Hippocampal formation (tissue), 2 donors: ENCODE results near the gene SNRPD1.
"Not testable (repeated sequence)": the region's sequence is repeated elsewhere in the genome, so short reads cannot be mapped to it uniquely, and the experiment has no call there.

Experiments used
- DNase-seq, 2 donors: peaks; one replicate each; lab custom pipeline; 2025; lab: John Stamatoyannopoulos, UW

Gene SNRPD1

DNA sequence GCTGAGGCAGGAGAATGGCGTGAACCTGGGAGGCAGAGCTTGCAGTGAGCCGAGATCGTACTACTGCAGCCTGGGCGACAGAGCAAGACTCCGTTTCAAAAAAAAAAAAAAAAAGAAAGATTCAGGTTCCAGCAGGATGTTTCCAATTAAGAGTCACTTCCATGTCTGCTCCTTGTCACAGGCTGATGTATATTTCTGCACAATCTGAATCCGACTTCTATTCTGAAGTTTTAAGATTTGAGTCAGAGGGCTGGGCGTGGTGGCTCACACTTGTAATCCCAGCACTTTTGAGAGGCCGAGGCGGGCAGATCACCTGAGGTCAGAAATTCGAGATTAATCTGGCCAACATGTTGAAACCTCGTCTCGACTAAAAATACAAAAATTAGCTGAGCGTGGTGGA lies 24.7 kb downstream of the SNRPD1 start:
- no peak for DNase-seq

DNA sequence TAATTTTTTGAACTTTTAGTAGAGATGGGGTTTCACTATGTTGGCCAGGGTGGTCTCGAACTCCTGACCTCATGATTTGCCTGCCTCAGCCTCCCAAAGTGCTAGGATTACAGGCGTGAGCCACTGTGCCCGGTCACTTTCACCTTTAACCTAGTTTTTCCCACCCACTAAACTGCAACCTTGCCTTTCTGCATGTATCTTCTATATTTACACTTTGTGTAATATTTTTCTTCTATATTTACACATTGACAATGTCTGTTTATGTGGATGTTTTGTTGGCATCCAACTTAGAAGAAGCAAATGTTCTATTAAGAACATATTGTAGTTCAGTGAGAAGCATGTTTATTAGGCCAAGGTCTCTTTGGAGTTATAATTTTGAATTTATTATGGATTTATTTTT lies 26.7 kb downstream of the SNRPD1 start:
- no peak for DNase-seq

DNA sequence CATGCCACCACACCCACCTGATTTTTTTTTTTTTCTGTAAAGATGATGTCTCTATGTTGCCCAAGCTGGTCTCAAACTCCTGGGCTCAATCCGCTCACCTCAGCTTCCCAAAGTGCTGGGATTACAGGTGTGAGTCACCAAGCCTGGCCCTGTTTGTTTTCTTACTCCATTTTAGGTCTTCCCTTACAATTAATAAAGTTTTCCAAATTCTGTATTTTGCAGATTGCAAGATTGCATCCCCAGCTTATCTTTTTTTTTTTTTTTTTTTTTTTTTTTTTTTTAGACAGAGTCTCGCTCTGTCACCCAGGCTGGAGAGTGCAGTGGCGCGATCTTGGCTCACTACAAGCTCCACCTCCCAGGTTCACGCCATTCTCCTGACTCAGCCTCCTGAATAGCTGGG lies 28.3 kb downstream of the SNRPD1 start:
- not testable (repeated sequence) for DNase-seq

DNA sequence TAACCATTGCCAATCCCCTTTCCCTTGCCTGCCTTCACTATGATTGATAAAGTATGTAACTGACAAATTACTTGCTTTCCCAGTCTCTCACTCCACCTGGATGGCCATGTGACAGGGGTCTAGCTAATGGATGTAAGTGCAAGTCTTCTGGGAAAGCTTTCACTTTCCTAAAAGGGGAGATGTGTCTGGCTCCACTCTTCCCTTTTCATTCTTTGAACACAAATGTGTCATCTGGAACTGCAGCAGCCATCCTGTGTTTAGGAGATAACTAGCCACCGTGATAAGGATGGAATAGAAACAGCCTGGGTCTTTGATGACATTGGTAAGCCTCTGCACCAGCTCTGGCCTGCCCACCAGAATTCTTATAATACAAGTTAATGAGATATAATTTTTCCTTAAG lies 38.2 kb downstream of the SNRPD1 start:
- DNase-seq: no peak

DNA sequence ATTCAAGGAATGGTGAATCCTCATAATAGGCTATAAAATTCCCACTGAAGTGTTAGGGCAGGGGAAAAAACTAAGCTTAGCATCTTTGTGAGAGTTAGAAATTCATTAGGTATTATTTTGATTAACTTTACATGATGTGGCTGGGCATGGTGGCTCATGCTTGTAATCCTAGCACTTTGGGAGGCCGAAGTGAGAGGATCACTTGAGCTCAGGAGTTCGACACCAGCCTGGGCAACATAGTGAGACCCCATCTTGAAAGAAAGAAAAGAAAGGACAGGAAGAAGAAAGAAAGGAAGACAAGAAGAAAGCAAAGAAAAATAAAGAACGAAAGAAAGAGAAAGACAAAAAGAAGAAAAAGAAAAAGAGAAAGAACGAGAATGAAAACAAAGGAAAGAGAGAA lies 40.0 kb downstream of the SNRPD1 start:
- no peak for DNase-seq

DNA sequence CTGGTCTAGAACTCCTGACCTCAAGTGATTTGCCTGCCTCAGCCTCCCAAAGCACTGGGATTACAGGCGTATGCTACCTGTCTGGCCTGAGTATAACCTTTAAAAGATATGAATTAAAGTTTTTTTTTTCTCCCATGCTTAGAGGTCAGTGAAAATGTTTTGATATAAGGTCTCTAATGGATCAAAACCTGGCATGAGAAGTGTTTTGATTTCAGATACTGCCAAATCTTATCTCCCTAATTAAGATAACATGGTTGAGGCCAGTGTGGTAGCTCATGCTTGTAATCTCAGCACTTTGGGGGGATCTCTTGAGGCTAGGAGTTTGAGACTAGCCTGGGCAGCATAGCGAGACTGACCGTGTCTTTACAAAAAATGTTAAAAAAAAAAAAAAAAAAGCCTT lies 41.2 kb downstream of the SNRPD1 start:
- DNase-seq: no peak

DNA sequence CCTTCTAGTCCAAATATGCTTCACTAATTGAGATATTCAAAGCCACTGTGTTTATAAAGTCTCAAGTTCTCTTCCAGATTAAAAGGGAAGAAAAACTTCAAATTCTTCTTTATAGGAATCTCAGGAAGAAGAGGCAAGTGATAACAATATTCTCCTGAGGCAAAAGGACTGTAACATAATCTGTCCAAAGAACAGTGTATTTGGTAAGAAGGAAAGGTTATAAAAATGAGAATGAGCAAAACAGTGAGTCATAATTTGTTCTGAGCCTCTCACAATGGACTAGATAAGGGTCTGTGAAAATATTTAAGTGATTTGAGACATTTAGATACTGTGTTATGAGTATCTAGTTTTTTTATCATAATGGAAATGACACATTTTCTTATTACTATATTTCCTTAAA lies 44.3 kb downstream of the SNRPD1 start:
- DNase-seq: no peak

DNA sequence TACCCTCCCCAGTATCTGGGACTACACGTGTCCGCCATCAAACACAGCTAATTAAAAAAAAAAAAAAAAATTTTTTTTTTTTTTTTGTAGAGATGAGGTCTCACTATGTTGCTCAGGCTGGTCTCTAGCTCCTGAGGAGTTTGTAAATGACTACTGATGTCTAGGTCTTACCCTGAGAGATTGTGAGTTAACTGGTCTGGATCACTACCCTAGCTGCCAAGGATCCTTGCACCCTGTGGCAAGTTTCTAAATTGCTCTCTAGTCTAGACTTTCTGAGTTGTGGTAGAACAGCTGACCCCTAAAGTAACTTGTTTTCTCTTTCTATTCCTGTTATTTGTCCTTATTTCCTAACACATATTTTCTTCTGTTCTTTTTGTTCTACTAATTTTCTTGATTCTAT lies 48.0 kb downstream of the SNRPD1 start:
- DNase-seq: no peak

DNA sequence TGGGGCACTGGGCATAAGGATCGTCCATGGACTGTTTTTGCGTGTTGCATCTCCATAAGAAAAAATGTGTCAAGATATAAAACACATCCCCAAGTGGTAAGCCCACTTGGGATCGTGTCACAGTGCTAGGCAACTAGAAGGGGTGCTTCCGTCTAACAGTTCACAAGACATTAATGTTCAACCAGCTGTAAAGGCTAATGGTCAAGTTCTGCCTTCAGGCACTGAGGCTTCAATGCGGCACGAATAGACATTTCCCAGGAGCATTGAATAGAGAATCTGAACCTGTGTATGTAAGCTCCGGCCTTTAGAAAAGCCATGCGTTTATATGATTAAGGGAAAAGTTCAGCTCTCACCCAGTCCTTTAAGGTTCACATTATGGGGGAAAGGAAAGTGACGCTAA lies 50.5 kb downstream of the SNRPD1 start:
- no peak for DNase-seq

DNA sequence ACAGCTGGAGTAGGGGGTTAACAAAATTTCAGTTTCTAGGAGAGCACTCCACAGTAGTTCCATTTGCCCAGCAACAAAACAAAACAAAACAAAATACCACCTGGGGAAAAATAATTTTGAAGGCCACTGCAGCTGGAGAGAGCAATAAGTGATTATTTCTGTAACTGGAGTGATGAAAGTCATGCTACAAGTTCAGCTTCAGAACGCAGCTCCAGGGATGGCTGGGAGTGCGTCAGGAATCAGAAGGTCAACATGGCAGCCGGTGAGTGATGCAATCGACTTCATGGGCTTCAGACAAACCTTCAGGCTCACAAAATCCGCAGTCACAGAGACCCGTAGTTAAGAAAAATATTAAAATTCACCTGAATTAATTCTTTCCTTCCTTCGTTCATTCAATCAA lies 51.5 kb downstream of the SNRPD1 start:
- no peak for DNase-seq

DNA sequence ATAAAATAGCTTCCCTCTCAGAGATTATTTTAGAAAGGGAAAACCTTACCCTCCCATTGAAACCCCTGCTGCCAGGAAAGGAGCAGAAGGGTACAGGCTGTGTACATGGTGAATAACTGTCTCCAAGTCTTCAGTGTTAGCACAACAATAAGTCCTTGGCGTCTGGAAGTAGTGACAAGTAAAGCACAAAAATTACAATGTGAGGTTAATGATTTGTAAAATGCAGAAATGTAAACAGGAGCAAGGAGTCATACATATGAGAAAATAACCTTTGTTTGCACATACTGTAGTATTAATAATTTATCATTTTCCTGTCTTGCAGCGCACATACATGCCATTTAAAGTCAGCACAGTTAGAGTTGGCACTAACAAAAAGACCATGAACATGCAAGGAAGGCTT lies 52.0 kb downstream of the SNRPD1 start:
- no peak for DNase-seq

DNA sequence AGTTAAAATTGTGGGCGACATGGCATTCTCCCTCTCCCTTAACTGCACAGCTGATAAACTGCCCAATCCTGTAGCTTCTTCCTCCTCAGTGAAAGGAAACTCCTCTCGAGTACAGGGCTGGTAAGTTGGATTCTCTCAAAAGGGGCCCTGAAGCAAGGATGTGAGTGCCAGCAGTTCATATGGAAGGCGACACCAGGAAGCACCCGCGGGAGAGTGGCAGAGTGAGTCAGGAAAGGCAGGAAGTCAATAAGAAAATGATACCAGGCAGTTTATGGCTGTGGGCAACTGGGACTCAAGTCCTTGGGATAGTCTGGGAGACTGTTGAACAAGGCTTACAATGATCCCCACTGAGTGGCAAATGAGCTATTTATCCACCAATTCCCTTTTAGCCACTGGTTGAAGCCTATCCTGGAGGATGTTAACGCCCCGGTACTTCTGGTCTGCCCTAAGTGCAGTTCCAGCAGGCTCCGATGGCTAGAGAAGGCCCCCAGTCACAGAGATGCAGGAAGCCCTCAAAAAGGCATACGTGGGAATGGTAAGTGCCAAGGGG lies 57.7 kb downstream of the SNRPD1 start:
- DNase-seq: no peak

DNA sequence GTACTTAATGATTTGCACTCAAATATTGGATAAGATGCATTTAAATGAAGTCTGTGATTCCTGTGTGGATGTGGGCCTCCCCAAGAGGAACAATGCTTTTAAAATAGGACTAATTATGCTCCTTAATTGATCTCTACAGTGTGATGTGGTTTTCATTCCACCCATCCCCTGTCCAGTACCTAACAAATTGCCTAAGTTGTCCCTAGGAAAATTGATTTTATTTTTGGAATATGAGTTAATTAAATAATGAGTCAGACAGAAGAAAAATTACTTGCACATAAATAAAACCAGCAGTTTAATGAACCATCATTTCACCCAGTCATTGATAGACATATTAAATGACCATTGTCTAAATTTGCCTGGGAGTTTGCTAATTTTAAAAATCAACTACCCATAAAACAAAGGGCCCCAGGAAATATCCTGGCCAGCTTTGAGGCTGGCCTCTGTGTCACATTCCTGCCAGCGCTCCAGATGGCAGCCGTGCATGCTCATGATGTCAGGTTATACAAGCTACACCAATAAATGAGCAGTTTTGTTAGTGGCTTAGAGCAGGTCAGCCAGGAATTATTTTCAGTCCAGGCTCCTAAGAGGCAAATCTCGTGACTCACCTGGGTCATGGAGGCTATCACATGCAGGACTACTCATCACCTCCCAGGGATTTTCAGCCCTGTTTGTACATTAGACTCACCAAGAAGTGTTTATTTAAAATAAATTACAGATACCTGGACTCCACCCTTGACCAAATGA lies 60.6 kb downstream of the SNRPD1 start:
- DNase-seq: no peak

DNA sequence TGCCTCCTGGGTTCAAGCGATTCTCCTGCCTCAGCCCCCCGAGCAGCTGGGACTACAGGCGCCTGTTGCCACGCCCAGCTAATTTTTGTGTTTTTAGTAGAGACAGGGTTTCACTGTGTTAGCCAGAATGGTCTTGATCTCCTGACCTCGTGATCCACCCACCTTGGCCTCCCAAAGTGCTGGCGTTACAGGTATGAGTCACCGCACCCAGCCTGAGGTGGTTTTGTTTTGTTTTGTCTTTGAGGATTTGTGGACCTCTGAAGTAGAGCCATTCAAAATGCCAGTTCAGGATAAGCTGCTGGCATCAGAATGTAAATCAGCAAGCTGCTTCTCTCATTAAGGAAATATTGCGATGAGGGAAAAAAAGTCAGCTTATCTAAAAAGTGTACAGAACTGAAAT lies 63.2 kb downstream of the SNRPD1 start:
- not testable (repeated sequence) for DNase-seq

DNA sequence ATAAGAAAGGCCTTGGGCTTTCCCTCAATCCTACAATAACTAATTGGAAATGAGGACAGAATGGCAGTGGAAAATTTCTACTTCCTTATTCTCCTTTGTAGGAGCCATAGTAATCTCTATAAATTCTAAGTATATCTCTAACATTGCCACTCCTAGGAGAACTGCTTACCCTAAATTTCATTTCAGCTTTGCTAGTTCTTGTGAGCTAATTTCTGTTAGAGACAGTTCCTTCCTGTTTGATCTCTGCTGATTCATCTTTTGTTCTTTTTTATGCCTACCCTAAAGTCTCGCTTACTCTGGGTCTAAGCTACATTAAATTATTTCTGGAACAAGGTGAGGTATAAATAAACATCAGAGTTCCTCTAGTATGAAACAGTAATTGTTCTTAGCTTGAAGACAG lies 66.7 kb downstream of the SNRPD1 start:
- no peak for DNase-seq

DNA sequence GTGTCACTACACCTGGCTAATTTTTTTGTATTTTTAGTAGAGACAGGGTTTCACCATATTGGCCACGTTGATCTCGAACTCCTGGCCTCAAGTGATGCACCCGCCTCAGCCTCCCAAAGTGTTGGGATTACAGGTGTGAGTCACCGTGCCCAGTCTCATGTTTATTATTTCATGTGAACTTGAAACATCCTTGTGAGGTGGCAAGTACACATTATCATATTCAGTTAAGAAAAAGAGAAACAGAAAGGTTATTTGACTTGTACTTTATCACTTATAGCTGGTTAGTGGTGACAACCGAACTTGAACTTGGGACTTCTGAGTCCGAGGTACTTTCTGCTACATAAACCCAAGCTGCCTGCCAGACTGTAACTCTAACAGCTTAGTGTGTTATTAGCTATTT lies 68.0 kb downstream of the SNRPD1 start:
- DNase-seq: no peak

DNA sequence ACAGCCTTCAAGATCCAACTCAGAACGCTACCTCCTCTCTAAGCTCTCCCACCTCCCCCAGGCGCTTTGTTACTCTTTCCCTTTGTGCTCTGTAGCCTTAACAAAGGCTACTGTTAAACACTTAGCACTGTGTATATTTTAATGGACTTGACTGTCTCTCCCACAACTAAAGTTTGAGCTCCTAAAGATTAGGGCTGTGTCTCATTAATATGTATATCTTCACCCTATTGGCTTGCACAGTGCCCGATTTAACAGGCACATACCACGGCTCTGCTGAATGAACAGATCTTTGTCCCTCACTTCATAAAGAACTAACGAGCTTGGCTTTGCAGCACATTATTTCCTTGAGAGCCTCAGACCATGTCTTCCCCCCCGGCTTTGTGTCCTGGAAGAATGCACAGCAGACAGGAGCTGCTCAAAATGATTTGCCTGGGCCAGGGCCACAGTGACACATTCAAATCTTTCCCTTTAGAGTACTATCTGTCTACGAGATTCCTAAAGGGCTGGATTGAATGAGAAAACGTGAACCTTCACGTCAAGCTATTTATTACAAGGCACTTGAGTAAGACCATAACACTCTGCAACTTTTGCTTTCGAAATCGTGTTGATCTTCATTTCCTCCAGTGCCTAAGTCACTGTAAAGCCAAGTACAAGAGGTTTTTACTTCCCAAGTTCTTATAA lies 70.4 kb downstream of the SNRPD1 start:
- DNase-seq: no peak
